T-helper 1 cell (primary cell): Measurements from ENCODE around the gene LRP2BP.
A peak's percentile ranks its signal among the peaks of the same experiment; 100 is the strongest.
"Not testable (repeated sequence)": the region's sequence is repeated elsewhere in the genome, so short reads cannot be mapped to it uniquely, and the experiment has no call there.

Experiments
- DNase-seq, 5 donors: peaks; one replicate each; pipeline ENCODE4 v3.0.0-alpha.2; 2012 to 2020

Gene LRP2BP

GRCh38 chr4:185361872-185362271 lies 33.9 kb downstream of the LRP2BP start:
- no peak for DNase-seq

GRCh38 chr4:185359767-185360446 lies 35.8 kb downstream of the LRP2BP start:
- DNase-seq, result no peak

GRCh38 chr4:185358959-185359358 lies 36.8 kb downstream of the LRP2BP start:
- no peak for DNase-seq

- DNase-seq, result no peak
Measured at GRCh38 chr4:185358514-185358913, 37.2 kb downstream of the LRP2BP start.

- no peak for DNase-seq
Measured at GRCh38 chr4:185357733-185358440, 37.8 kb downstream of the LRP2BP start.

GRCh38 chr4:185357211-185357610 lies 38.5 kb downstream of the LRP2BP start:
- no peak for DNase-seq

GRCh38 chr4:185352741-185353140 lies 43.0 kb downstream of the LRP2BP start:
- no peak for DNase-seq

GRCh38 chr4:185352202-185352601 lies 43.5 kb downstream of the LRP2BP start:
- no peak for DNase-seq

GRCh38 chr4:185351691-185352090 lies 44.0 kb downstream of the LRP2BP start:
- DNase-seq, result no peak

GRCh38 chr4:185346975-185347601 lies 48.6 kb downstream of the LRP2BP start:
- DNase-seq, result no peak

GRCh38 chr4:185344743-185345538 lies 50.8 kb downstream of the LRP2BP start:
- peak in 1 of 5 donors; percentile 58 for DNase-seq

- DNase-seq, result peak in 1 of 5 donors; percentile 13
Measured at GRCh38 chr4:185343726-185344581, 51.8 kb downstream of the LRP2BP start.

- peak in 1 of 5 donors; percentile 55 for DNase-seq
Measured at GRCh38 chr4:185341841-185342240, 53.9 kb downstream of the LRP2BP start.

GRCh38 chr4:185341377-185341776 lies 54.3 kb downstream of the LRP2BP start:
- DNase-seq, result peak in 1 of 5 donors; percentile 14

GRCh38 chr4:185339941-185340340 lies 55.8 kb downstream of the LRP2BP start:
- DNase-seq, result no peak

- no peak for DNase-seq
Measured at GRCh38 chr4:185335579-185335978, 60.1 kb downstream of the LRP2BP start.

GRCh38 chr4:185334326-185334725 lies 61.4 kb downstream of the LRP2BP start:
- no peak for DNase-seq

- DNase-seq, result peak in 1 of 5 donors; percentile 56
Measured at GRCh38 chr4:185332575-185333464, 62.9 kb downstream of the LRP2BP start.

- not testable (repeated sequence) for DNase-seq
Measured at GRCh38 chr4:185329879-185330510, 65.7 kb downstream of the LRP2BP start.

GRCh38 chr4:185328586-185328985 lies 67.1 kb downstream of the LRP2BP start:
- DNase-seq, result no peak
